Measurements from ENCODE around the gene FDCSP.
"Not testable (repeated sequence)": the region's sequence is repeated elsewhere in the genome, so short reads cannot be mapped to it uniquely, and the experiment has no call there.

Gene FDCSP

DNA sequence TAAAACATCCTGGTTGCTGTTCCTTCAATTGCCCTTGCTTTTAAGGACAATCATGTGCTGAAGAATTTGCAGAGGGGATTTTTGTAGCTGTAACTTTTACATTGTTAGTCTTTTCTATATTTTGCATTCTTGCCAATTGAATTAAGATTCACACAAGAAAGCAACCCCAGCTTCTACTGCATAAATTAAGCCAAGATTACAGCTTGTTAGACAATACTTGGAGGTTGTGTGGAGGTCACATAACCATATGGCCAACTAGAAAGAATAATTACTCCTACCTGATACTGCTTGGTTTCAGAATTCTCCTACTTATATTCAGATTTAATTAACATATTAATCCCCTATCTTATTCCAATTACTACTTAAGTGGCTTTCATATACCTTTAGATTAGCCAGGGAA lies 4.1 kb upstream of the FDCSP start:
- H3K27me3 ChIP-seq (ENCODE audit: control insufficient read depth in 3 of 3, insufficient read depth in 3 of 3, low read depth in 1 of 3, low read length in 3 of 3); H3K9ac ChIP-seq (ENCODE audit: low read depth, low read length, poor library complexity); DNase-seq (ENCODE audit: low spot score); H4K91ac ChIP-seq (ENCODE audit: low read depth, low read length, poor library complexity); H3K4me1 ChIP-seq (ENCODE audit: control insufficient read depth in 2 of 2, insufficient read depth in 1 of 2, low read depth in 1 of 2, low read length in 2 of 2); H3K23ac ChIP-seq (ENCODE audit: low read depth, low read length, poor library complexity); H4K8ac ChIP-seq (ENCODE audit: low read depth, low read length); H3K36me3 ChIP-seq (replicated peaks in 1 of 2; ENCODE audit: control insufficient read depth in 2 of 2, insufficient read depth in 2 of 2, low read length in 2 of 2); H3K4me2 ChIP-seq (ENCODE audit: insufficient read depth, low read length, poor library complexity, severe bottlenecking); H2BK15ac ChIP-seq (ENCODE audit: low read length); H2AK5ac ChIP-seq (ENCODE audit: low read depth, low read length); H2BK12ac ChIP-seq (ENCODE audit: low read length); H3K9me3 ChIP-seq (replicated peaks in 1 of 2; ENCODE audit: control insufficient read depth in 2 of 2, insufficient read depth in 1 of 2, low read depth in 1 of 2, low read length in 2 of 2); H2AFZ ChIP-seq (ENCODE audit: low read length); H2BK5ac ChIP-seq (ENCODE audit: low read length); H2BK120ac ChIP-seq (ENCODE audit: low read depth, low read length); H3K18ac ChIP-seq (ENCODE audit: low read length); H3K79me1 ChIP-seq (ENCODE audit: low read depth, low read length); H3K27ac ChIP-seq (replicated peaks; ENCODE audit: low read length); H3K14ac ChIP-seq (ENCODE audit: low read length); H3K4me3 ChIP-seq (ENCODE audit: low read length in 2 of 2); H3K4ac ChIP-seq (ENCODE audit: low read length): not testable (repeated sequence)

DNA sequence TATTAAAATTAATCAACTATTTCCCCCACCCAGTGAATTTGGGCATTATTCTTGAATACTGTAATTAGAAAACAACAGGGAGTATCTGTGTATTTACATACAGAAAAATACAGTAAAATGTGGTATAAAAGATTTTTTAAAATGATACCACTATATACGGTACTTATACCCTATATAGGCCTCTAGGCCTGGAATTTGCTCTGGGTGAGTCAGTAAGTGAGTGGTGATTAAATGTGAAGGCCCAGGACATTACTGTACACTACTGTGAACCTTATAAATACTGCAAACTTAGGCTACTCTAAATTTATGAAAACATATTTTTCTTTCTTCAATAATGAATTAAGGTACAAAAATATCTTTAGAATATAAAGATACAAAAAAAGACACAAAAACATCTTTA lies 10.2 kb downstream of the FDCSP start:
- Histone ChIP-seq H3K4ac (ENCODE audit: low read length) (no peak overlapping the region), H3K27me3 (ENCODE audit: control insufficient read depth in 3 of 3, insufficient read depth in 3 of 3, low read depth in 1 of 3, low read length in 3 of 3) (no peaks in the 10 kb centered on the region), H3K27ac (replicated peaks; ENCODE audit: low read length) (no peak overlapping the region), H2BK12ac (ENCODE audit: low read length) (no peak overlapping the region), H2AFZ (ENCODE audit: low read length) (no peak overlapping the region), H4K91ac (ENCODE audit: low read depth, low read length, poor library complexity) (no peak overlapping the region), H3K79me1 (ENCODE audit: low read depth, low read length) (no peaks in the 10 kb centered on the region), H3K14ac (ENCODE audit: low read length) (no peak overlapping the region), H3K18ac (ENCODE audit: low read length) (no peak overlapping the region), H3K23ac (ENCODE audit: low read depth, low read length, poor library complexity) (no peak overlapping the region), H3K9ac (ENCODE audit: low read depth, low read length, poor library complexity) (no peak overlapping the region), H2AK5ac (ENCODE audit: low read depth, low read length) (no peak overlapping the region), H3K9me3 (replicated peaks in 1 of 2; ENCODE audit: control insufficient read depth in 2 of 2, insufficient read depth in 1 of 2, low read depth in 1 of 2, low read length in 2 of 2) (no peaks in the 10 kb centered on the region), H2BK120ac (ENCODE audit: low read depth, low read length) (no peak overlapping the region), H3K4me3 (ENCODE audit: low read length in 2 of 2) (no peak overlapping the region), H4K8ac (ENCODE audit: low read depth, low read length) (no peak overlapping the region), H3K4me1 (ENCODE audit: control insufficient read depth in 2 of 2, insufficient read depth in 1 of 2, low read depth in 1 of 2, low read length in 2 of 2) (no peaks in the 10 kb centered on the region), H3K36me3 (replicated peaks in 1 of 2; ENCODE audit: control insufficient read depth in 2 of 2, insufficient read depth in 2 of 2, low read length in 2 of 2) (no peaks in the 10 kb centered on the region), H2BK15ac (ENCODE audit: low read length) (no peak overlapping the region), H3K4me2 (ENCODE audit: insufficient read depth, low read length, poor library complexity, severe bottlenecking) (no peak overlapping the region), H2BK5ac (ENCODE audit: low read length) (no peak overlapping the region)
- no CpG with 5 or more reads among the region's 1 CpG for WGBS, 2 donors (ENCODE audit: extremely low coverage in 2 of 2, insufficient read length in 2 of 2, insufficient replicate concordance in 1 of 2)
- DNase-seq (ENCODE audit: low spot score): no peak

DNA sequence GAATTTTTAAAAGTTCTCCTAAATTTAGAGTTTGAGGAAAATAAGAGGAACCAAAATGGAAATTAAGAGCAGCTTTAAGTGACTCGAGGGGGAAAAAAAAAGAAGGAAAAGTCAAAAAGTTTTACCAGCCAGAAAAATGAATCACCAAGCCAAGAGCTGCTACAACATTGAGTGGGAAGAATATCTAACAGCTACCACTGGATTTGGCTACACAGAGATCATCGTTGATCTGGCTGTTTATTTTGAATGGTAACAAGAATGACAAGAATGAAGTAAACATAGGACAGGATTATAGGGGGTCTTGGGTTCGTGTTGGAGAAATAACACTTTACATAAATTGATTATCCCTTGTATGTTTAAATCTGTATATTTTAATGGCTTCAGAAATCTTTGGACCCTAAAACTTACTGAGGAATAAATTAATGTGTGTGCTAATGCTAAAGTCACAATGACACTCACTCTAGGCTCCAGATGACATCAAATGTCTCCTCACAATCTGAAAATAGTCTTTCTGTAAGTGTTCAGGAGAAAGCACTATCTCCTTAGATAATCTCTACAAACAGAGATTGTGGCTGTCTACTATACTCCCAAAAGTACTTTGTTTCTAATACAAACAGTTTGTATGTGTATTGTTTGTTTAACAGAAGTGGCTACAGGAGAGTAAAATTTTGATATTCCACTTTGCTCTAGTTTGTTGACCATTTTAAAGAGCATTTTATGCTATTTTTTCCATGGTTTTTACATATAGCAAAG lies 13.4 kb downstream of the FDCSP start:
- H3K18ac ChIP-seq (ENCODE audit: low read length): no peak overlapping the region
- H2AK5ac ChIP-seq (ENCODE audit: low read depth, low read length): no peak overlapping the region
- H2AFZ ChIP-seq (ENCODE audit: low read length): no peak overlapping the region
- H3K9me3 ChIP-seq (replicated peaks in 1 of 2; ENCODE audit: control insufficient read depth in 2 of 2, insufficient read depth in 1 of 2, low read depth in 1 of 2, low read length in 2 of 2): no peaks in the 10 kb centered on the region
- H3K4me3 ChIP-seq (ENCODE audit: low read length in 2 of 2): no peak overlapping the region
- H3K14ac ChIP-seq (ENCODE audit: low read length): no peak overlapping the region
- no CpG with 5 or more reads among the region's 3 CpGs for WGBS, 2 donors (ENCODE audit: extremely low coverage in 2 of 2, insufficient read length in 2 of 2, insufficient replicate concordance in 1 of 2)
- no peak overlapping the region for H3K9ac ChIP-seq (ENCODE audit: low read depth, low read length, poor library complexity)
- H4K91ac ChIP-seq (ENCODE audit: low read depth, low read length, poor library complexity): no peak overlapping the region
- no peak overlapping the region for H3K4me2 ChIP-seq (ENCODE audit: insufficient read depth, low read length, poor library complexity, severe bottlenecking)
- no peak overlapping the region for H2BK15ac ChIP-seq (ENCODE audit: low read length)
- no peak overlapping the region for H3K4ac ChIP-seq (ENCODE audit: low read length)
- no peaks in the 10 kb centered on the region for H3K27me3 ChIP-seq (ENCODE audit: control insufficient read depth in 3 of 3, insufficient read depth in 3 of 3, low read depth in 1 of 3, low read length in 3 of 3)
- no peak overlapping the region for H2BK120ac ChIP-seq (ENCODE audit: low read depth, low read length)
- no peak overlapping the region for H2BK12ac ChIP-seq (ENCODE audit: low read length)
- no peak overlapping the region for H3K23ac ChIP-seq (ENCODE audit: low read depth, low read length, poor library complexity)
- no peak for DNase-seq (ENCODE audit: low spot score)
- no peaks in the 10 kb centered on the region for H3K79me1 ChIP-seq (ENCODE audit: low read depth, low read length)
- no peaks in the 10 kb centered on the region for H3K36me3 ChIP-seq (replicated peaks in 1 of 2; ENCODE audit: control insufficient read depth in 2 of 2, insufficient read depth in 2 of 2, low read length in 2 of 2)
- H2BK5ac ChIP-seq (ENCODE audit: low read length): no peak overlapping the region
- H4K8ac ChIP-seq (ENCODE audit: low read depth, low read length): no peak overlapping the region
- no peaks in the 10 kb centered on the region for H3K4me1 ChIP-seq (ENCODE audit: control insufficient read depth in 2 of 2, insufficient read depth in 1 of 2, low read depth in 1 of 2, low read length in 2 of 2)
- H3K27ac ChIP-seq (replicated peaks; ENCODE audit: low read length): no peak overlapping the region

DNA sequence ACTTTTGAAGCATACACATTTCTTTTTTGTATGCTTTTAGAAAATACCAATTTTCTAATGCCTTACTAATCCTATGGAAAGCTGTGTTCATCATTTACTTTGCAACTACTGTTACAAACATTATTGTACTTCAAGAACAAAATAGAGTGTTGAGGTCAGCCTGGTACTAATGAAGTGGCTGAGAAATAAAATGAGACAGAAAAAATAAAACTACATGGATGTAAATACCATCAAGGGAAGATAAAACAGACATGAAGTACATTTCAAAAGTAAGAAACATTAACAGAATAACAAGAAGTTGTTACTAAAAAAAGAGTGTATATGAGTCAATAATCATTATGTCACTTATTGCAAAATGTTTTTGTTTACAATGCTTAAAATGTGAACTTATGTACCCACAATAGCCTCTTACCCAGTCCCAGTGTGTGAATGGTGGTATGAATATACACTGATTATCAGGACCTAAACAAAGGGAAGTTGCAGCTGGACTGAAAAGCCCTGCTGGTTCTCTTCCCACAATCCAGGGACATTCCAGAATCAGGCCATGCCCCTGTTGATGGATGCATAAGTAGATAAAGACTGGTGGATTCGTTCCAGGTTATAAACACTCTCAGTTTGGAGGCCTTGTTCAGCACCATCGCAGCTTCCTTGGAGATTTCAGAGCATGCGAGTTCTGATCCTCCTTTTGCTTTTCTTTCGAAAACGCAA lies 14.1 kb downstream of the FDCSP start:
- Histone ChIP-seq H3K14ac (ENCODE audit: low read length) (no peak overlapping the region), H3K23ac (ENCODE audit: low read depth, low read length, poor library complexity) (no peak overlapping the region), H3K36me3 (replicated peaks in 1 of 2; ENCODE audit: control insufficient read depth in 2 of 2, insufficient read depth in 2 of 2, low read length in 2 of 2) (no peaks in the 10 kb centered on the region), H3K79me1 (ENCODE audit: low read depth, low read length) (no peaks in the 10 kb centered on the region), H3K4me1 (ENCODE audit: control insufficient read depth in 2 of 2, insufficient read depth in 1 of 2, low read depth in 1 of 2, low read length in 2 of 2) (no peaks in the 10 kb centered on the region), H3K4ac (ENCODE audit: low read length) (no peak overlapping the region), H2AFZ (ENCODE audit: low read length) (no peak overlapping the region), H3K27ac (replicated peaks; ENCODE audit: low read length) (no peak overlapping the region), H3K4me3 (ENCODE audit: low read length in 2 of 2) (no peak overlapping the region), H3K4me2 (ENCODE audit: insufficient read depth, low read length, poor library complexity, severe bottlenecking) (no peak overlapping the region), H4K8ac (ENCODE audit: low read depth, low read length) (no peak overlapping the region), H3K9ac (ENCODE audit: low read depth, low read length, poor library complexity) (no peak overlapping the region), H3K27me3 (ENCODE audit: control insufficient read depth in 3 of 3, insufficient read depth in 3 of 3, low read depth in 1 of 3, low read length in 3 of 3) (no peaks in the 10 kb centered on the region), H3K18ac (ENCODE audit: low read length) (no peak overlapping the region), H2AK5ac (ENCODE audit: low read depth, low read length) (no peak overlapping the region), H2BK5ac (ENCODE audit: low read length) (no peak overlapping the region), H2BK12ac (ENCODE audit: low read length) (no peak overlapping the region), H4K91ac (ENCODE audit: low read depth, low read length, poor library complexity) (no peak overlapping the region), H3K9me3 (replicated peaks in 1 of 2; ENCODE audit: control insufficient read depth in 2 of 2, insufficient read depth in 1 of 2, low read depth in 1 of 2, low read length in 2 of 2) (no peaks in the 10 kb centered on the region), H2BK15ac (ENCODE audit: low read length) (no peak overlapping the region), H2BK120ac (ENCODE audit: low read depth, low read length) (no peak overlapping the region)
- no CpG with 5 or more reads among the region's 5 CpGs for WGBS, 2 donors (ENCODE audit: extremely low coverage in 2 of 2, insufficient read length in 2 of 2, insufficient replicate concordance in 1 of 2)
- DNase-seq (ENCODE audit: low spot score): no peak

Measured in neuronal stem cell (in vitro differentiated cells).